ENCODE data around the gene DNAAF5.
"Not testable (repeated sequence)": the region's sequence is repeated elsewhere in the genome, so short reads cannot be mapped to it uniquely, and the experiment has no call there.

The DNAAF5 gene

DNA sequence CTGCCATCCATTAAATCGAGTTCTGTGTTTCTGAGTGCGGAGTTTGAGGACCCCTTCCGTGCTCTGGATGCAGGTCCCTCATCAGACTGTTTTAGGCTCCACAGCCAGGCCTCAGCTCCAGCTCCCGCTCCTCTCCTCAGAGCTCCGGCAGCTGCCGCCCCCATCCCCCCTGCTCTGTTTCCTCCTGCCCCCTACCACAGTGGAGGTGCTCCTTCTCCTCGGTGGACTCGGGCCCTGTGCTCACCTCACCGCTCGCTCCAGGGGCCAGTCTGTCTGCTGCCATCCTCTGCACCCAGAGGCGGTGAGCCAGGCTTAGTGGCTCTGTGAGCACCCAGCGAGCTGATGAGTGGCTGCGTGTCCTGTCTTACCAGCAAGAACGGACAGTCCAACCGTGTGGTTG lies 21.9 kb downstream of the DNAAF5 start:
- no peak for DNase-seq

DNA sequence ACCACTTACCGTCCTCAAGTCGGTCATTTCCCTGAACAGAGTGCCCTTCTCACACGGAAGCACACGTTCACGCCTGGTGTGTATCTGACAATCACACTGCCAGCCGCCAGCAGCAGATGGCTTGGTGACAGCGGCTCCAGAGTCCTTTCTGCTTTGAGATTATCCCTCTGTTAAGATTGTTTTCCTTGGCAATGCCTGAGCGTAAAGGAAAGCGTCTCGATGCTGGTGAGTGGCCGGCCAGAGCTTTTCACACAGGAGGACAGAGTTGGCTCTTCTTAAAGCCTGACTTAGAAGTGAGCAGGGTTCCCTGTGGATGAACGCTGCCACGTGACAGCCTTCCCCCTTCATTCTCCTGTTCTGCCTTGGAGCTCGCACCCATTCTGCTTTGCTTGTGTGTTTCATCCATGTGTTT lies 22.6 kb downstream of the DNAAF5 start:
- DNase-seq: no peak

DNA sequence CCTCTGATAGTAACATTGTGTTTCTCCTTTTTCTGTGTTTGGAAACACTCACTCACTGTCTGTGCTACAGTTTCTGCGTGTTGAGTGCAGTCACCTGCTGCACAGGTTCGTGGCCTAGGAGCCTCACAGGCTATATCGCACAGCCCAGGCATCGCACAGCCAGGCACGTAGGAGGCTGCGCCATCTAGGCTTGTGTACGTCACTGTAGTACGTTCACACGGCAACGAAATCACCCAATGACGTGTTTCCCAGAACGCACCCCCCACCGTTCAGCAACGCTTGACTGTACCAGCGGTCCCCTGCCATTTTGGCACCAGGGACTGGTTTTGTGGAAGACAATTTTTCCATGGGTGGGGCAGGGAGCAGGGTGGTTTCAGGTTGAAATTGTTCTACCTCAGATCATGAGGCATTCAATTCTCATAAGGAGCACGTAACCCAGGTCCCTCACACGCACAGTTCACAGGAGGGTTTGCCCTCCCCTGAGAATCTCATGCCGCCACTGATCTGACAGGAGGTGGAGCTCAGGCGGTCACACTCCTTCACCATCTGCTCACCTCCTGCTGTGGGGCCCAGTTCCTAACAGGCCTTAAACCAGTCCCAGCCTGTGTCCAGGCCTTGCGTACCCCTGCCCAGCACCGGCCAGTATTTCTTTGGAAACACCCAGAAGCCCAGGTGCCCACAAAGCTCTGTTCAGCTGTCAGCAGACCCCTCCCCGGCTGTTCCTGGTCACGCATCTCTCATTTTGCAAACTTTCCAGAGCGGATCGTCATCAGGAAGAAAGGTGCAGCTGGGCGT lies 23.8 kb downstream of the DNAAF5 start:
- DNase-seq: no peak

GRCh38 chr7:751826-752225 lies 25.3 kb downstream of the DNAAF5 start:
- DNase-seq: no peak

GRCh38 chr7:752256-752655 lies 25.8 kb downstream of the DNAAF5 start:
- not testable (repeated sequence) for DNase-seq

- no peak for DNase-seq
Observed at GRCh38 chr7:753190-753589, 26.7 kb downstream of the DNAAF5 start.

DNA sequence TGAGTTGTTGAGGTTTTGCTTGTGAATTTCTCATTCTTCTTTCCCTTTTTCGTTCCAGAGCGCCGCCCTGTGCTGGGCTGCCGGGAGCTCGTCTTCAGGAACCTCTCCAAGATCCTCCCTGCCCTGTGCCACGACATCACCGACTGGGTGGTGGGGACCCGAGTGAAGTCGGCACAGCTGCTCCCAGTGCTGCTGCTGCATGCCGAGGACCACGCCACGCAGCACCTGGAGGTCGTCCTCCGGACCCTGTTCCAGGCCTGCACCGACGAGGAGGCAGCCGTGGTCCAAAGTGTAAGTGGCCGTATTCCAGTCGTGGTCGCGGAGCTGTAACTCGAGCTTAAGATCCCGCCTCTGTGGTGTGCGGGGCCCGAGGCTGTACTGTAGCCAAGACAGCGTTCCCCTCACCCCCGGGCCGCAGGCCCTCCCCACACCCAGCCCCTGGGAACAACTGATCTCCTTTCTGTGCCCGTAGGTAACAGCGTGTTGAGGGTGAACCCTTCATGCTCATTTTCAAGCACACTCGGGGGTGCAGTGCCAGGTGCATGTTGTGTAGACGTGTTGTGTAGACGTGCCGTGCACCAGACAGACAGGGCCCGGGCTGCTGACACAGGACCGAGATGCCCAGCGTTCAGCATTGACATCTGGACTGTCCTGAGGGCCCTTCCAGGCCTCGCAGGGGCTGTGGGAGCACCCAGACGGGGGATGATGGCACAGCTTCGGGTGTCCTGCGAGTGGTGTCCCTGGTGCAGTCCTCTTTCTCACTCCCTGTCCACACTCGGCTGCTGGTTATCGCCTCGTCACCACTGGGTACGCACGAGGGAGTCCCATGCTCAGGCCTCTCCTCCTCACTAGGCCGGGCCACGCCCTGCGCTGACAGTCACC lies 28.3 kb downstream of the DNAAF5 start:
- no peak for DNase-seq

DNA sequence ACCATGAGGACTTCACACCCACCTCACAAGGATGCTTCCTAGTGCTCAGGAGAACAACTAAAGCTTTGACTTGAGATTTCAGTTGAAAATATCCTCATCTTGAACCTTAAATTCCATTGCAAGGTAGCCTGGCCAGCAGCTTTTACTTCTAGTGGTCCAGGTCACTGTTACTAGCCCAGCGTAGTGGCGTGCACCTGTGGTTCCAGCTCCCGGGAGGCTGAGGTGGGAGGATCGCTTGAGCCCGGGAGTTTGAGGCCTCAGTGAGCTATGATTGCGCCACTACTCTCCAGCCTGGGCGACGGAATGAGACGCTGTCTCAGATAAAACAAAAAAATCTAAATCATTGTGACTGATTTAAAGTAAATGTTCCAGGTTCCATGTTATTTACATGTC lies 28.9 kb downstream of the DNAAF5 start:
- no peak for DNase-seq

DNA sequence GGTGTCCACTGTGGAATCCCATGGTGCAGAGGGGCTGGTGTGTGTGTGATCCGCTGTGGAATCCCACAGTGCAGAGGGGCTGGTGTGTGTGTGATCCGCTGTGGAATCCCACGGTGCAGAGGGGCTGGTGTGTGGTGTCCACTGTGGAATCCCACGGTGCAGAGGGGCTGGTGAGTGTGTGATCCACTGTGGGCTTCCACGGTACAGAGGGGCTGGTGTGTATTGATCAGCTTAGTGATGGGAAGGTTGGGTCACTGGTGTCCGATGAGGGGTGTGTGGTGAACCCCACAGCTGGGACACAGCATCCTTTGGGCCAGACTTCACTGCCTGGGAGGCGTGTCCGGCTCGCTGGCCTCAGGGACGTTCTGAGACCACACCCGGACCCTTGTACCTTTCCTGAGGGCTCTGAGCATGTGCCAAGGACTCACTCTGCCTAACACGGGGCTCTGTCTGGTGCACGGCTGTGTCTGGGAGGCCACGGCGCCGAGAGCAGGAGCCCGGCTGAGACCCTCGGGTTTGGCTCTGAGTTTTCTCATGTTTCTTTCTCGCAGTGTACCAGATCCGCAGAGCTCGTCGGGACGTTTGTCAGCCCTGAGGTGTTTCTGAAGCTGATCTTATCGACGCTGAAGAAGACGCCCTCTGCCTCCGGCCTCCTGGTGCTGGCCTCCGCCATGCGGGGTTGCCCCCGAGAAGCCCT lies 29.9 kb downstream of the DNAAF5 start:
- DNase-seq: no peak

DNA sequence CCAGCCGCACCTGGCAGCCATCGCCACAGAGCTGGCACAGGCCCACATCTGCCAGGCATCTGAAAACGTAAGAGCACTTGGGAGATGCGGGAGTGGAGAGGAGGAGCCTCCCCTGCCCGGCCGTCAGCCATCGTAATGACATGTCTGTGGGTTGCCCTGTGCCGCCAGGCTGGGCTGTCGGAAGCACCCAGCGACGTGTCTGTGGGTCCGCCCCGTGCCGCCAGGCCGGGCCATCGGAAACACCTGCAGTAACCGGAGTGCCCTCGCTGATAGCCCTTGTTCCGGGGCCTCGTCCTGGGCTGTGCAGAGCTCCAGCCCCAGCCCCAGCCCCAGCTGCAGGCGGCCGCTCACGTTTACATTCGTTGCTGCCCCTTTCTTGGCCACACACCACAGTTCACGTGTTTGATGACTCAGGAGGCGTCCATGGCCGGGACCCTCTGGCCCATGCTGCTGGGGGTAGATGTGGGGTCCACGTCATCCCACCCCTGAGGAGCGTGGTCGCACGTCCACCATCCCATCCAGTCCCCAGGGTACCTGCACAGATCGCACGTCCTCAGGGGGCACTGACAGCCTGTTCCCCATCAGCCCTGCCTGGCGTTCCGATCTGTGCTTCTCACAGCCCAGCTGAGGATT lies 30.5 kb downstream of the DNAAF5 start:
- DNase-seq: no peak

GRCh38 chr7:757741-758163 lies 31.3 kb downstream of the DNAAF5 start:
- no peak for DNase-seq

DNA sequence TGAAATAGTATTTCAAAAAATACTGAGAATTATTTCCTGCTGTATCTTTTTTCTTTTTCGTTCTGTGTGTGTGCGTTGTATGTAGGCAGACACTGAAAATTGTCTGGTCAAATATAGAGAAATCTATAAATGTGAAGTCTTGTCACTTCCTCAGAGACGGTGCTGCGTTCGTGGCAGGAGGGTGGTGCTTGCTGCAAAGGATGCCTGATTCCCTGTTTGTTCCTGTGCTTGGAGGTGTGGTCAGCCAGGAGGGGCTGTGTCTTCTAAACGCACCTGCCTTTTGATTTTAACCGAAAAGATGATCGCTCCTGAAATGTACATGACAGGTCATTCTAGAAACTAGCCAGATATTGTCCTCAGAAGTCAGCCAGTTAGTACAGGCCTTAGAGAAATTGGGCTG lies 33.1 kb downstream of the DNAAF5 start:
- no peak for DNase-seq

- no peak for DNase-seq
Observed at GRCh38 chr7:760006-760405, 33.5 kb downstream of the DNAAF5 start.

DNA sequence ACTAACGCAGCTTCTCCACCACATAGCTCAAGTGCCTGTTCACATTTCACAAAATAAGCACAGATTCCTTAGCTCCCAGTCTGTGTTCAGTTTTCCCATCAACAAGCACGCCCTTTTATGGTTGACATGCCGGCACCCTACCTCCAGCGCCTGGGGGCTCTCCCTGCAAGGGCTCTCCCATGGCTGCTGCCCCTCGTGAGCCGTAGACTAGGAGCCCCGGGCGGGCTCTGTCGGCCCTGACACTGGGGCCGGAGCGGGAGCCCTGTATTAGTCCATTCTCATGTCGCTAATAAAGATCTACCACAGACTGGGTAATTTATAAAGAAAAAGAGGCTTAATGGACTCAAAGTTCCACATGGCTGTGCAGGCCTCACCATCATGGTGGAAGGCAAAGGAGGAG lies 34.6 kb downstream of the DNAAF5 start:
- no peak for DNase-seq

DNA sequence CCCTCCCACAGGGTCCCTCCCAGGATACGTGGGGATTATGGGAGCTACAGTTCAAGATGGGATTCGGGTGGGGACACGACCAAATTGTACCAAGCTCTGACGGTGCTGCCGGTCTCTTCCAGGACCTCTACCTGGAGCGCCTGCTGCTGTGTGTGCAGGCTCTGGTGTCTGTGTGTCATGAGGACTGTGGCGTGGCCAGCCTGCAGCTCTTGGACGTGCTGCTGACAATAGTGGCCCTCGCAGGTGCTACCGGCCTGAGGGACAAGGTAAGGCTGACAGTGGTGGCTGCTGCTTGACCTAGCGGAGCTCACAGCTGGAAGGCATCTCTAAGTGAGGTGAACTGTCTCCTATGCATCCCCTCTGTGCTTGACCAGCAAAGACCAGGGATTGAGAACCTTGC lies 35.1 kb downstream of the DNAAF5 start:
- DNase-seq: no peak

DNA sequence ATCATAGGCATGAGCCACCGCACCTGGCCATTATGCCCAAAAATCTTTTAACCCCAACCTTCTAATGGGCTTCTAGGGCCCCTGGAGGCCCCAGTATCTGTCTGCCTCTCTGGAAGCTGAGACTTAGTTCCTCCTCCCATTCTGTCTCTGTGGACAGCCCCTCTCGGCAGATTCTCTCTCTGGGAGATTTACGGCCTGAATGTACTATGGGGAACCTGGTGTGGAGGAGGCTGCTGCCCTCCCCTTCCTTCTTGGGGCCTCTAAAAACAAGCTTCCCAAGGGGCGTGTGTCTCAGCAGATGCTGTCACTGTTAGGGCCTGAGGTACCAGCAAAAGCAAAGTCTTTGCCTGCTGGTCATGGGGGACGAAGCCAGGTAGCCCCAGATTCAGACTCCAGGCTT lies 36.4 kb downstream of the DNAAF5 start:
- no peak for DNase-seq

DNA sequence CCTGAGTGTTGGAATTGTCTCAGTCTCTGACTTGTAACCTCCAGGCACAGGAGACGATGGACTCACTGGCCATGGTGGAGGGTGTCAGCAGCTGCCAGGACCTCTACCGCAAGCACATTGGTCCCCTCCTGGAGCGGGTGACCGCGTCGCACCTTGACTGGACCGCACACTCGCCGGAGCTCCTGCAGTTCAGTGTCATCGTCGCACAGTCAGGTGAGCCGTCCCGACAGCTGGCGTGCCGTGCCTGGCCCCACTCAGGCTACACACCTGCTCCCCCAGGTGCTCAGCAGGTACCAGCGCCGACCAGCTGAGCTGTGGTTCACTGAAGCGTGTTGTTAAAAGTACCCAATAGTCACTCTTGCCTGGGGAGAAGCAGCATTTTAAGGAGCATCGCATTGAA lies 37.3 kb downstream of the DNAAF5 start:
- DNase-seq: no peak

DNA sequence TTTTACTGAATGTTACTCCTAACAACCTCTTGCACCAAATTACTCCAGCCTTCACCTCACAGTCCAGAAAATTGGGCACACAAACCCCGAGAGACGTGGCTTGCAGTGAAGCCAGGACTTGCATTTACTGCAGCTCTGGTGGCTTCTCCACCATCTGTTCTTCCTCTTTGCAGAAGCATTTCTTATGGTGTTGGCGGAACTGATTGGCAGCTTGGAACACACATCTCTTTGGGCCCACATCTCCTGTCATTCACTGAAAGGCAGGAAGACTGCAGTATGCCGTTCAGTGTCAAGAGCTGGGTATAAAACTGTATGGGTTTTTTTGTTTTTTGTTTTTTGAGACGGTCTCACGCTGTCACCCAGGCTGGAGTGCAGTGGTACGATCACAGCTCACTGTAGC lies 38.9 kb downstream of the DNAAF5 start:
- no peak for DNase-seq

GRCh38 chr7:767580-767940 lies 41.1 kb downstream of the DNAAF5 start:
- DNase-seq: no peak

DNA sequence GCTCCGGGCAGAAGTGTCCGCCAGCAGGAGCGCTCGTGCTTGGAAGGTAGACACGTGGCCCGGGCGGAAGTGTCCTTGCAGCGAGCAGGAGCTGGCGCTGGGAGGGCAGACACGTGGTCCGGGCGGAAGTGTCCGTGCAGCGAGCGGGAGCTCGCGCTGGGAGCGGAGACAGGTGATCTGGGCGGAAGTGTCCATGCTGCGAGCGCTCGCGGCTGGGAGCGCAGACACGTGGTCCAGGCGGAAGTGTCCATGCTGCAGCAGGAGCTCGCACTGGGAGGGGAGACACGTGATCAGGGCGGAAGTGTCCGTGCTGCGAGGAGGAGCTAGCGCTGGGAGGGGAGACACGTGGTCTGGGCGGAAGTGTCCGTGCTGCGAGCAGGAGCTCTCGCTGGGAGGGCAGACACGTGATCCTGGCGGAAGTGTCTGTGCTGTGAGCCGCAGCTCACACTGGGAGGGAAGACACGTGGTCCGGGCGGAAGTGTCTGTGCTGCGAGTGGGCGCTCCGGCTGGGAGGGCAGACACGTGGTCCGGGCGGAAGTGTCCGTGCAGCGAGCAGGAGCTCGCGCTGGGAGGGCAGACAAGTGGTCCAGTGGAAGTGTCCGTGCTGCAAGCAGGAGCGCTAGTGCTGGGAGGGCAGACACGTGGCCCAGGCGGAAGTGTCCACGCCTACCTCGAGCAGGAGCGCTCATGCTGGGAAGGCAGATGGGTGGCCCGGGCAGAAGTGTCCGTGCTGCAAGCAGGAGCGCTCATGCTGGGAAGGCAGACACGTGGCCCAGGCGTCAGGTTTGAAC lies 41.6 kb downstream of the DNAAF5 start:
- DNase-seq: no peak

- no peak for DNase-seq
Observed at GRCh38 chr7:768881-769504, 42.5 kb downstream of the DNAAF5 start.

DNA sequence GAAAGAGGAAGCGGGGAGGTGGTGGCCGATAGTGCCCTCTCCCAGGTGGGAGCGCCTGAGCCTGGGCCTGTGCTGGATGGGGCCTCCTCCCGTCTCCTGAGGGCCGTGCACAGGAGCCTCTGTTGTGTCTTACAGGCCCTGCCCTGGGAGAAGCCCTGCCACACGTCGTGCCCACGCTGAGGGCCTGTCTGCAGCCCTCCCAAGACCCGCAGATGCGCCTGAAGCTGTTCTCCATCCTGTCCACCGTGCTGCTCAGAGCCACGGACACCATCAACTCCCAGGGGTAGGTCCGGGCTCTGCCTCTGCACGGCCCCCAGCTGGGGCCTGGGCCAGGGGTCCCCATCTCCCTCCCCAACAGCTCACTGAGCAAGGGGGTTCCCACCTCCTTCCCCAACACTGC lies 43.8 kb downstream of the DNAAF5 start:
- no peak for DNase-seq
